Loucy (cell line): ENCODE results near the gene ACOD1.

Experiments
- H2AFZ ChIP-seq: fragments of 200-600 bp; sonication (generic); 2 replicates; pipeline ENCODE4 v1.6.0; 2016; ENCODE audit warnings: antibody characterized with exemption, mild to moderate bottlenecking, low read length, moderate library complexity
- H3F3A ChIP-seq: fragments of 200-600 bp; 2 replicates; pipeline ENCODE4 v1.6.0; 2016; ENCODE audit warnings: antibody characterized with exemption, low read depth, mild to moderate bottlenecking
- H3K27me3 ChIP-seq: fragments of 200-600 bp; sonication (generic); 2 replicates; pipeline ENCODE4 v1.6.1; 2014; ENCODE audit warnings: low read length, mild to moderate bottlenecking; ENCODE audit not compliant: insufficient read depth, poor library complexity, severe bottlenecking
- H3K36me3 ChIP-seq: fragments of 200-600 bp; sonication (generic); 2 replicates; pipeline ENCODE4 v1.6.1; 2016; ENCODE audit warnings: low read length; ENCODE audit not compliant: insufficient read depth
- H3K4me1 ChIP-seq: fragments of 200-600 bp; sonication (generic); 2 replicates; pipeline ENCODE4 v1.5.1; 2014; ENCODE audit warnings: low read length, mild to moderate bottlenecking; ENCODE audit not compliant: insufficient read depth, poor library complexity, severe bottlenecking
- H3K4me2 ChIP-seq: fragments of 200-600 bp; sonication (generic); 2 replicates; pipeline ENCODE4 v1.6.0; 2014; ENCODE audit warnings: antibody characterized with exemption, low read length, low read depth, mild to moderate bottlenecking; ENCODE audit not compliant: poor library complexity, severe bottlenecking
- H3K4me3 ChIP-seq: fragments of 200-600 bp; sonication (generic); 2 replicates; pipeline ENCODE4 v1.5.1; 2014; ENCODE audit warnings: low read length, mild to moderate bottlenecking, mixed read lengths; ENCODE audit not compliant: poor library complexity, severe bottlenecking
- H3K79me2 ChIP-seq: fragments of 200-600 bp; sonication (generic); 2 replicates; pipeline ENCODE4 v1.6.1; 2014; ENCODE audit warnings: low read length; ENCODE audit not compliant: insufficient read depth
- H3K9ac ChIP-seq: fragments of 200-600 bp; sonication (generic); 2 replicates; pipeline ENCODE4 v1.6.0; 2014; ENCODE audit warnings: mild to moderate bottlenecking, low read depth, low read length, moderate library complexity; ENCODE audit not compliant: poor library complexity, severe bottlenecking
- H3K9me2 ChIP-seq: fragments of 200-600 bp; sonication (generic); replicated peaks from 2 replicates; pipeline ENCODE4 v1.6.1; 2016; ENCODE audit warnings: low read depth, low read length, mixed read lengths
- H3K9me3 ChIP-seq: fragments of 200-600 bp; sonication (generic); 2 replicates; pipeline ENCODE4 v1.6.1; 2014; ENCODE audit warnings: mild to moderate bottlenecking, antibody characterized with exemption, low read length, low read depth; ENCODE audit not compliant: insufficient read depth
- H4K20me1 ChIP-seq: fragments of 200-600 bp; sonication (generic); 2 replicates; pipeline ENCODE4 v1.6.0; 2014; ENCODE audit warnings: antibody characterized with exemption, low read length, mild to moderate bottlenecking; ENCODE audit not compliant: insufficient read depth, poor library complexity, severe bottlenecking
- EZH2phosphoT487 ChIP-seq: fragments of 200-600 bp; IDR thresholded peaks from 2 replicates; pipeline ENCODE4 v1.6.1; 2018; ENCODE audit warnings: antibody characterized with exemption, mild to moderate bottlenecking, moderate library complexity, borderline replicate concordance
- TF ChIP-seq, protein P1 (sequence below): fragments of 200-600 bp; sonication (generic); conservative IDR thresholded peaks from 2 replicates; pipeline ENCODE4 v1.5.1; 2014; ENCODE audit warnings: mild to moderate bottlenecking, antibody characterized with exemption, low read length

ACOD1 gene

GRCh38 chr13:76932076-76932475 is 16.2 kb upstream of the ACOD1 start:
- no peaks in the 10 kb centered on the region for H3K27me3 ChIP-seq
- no peak overlapping the region for H3K9ac ChIP-seq
- H3K4me1 ChIP-seq, result no peaks in the 10 kb centered on the region
- no peaks in the 10 kb centered on the region for H3K9me2 ChIP-seq
- H2AFZ ChIP-seq, result no peak overlapping the region
- H3K9me3 ChIP-seq, result no peaks in the 10 kb centered on the region
- H3F3A ChIP-seq, result no peaks in the 10 kb centered on the region
- no peak overlapping the region for H3K4me2 ChIP-seq
- no peaks in the 10 kb centered on the region for H3K36me3 ChIP-seq
- H3K4me3 ChIP-seq, result no peak overlapping the region
- no peaks in the 10 kb centered on the region for H4K20me1 ChIP-seq
- TF ChIP-seq, protein P1, sequence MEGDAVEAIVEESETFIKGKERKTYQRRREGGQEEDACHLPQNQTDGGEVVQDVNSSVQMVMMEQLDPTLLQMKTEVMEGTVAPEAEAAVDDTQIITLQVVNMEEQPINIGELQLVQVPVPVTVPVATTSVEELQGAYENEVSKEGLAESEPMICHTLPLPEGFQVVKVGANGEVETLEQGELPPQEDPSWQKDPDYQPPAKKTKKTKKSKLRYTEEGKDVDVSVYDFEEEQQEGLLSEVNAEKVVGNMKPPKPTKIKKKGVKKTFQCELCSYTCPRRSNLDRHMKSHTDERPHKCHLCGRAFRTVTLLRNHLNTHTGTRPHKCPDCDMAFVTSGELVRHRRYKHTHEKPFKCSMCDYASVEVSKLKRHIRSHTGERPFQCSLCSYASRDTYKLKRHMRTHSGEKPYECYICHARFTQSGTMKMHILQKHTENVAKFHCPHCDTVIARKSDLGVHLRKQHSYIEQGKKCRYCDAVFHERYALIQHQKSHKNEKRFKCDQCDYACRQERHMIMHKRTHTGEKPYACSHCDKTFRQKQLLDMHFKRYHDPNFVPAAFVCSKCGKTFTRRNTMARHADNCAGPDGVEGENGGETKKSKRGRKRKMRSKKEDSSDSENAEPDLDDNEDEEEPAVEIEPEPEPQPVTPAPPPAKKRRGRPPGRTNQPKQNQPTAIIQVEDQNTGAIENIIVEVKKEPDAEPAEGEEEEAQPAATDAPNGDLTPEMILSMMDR, result no peak
- no peak for TF ChIP-seq EZH2phosphoT487
- no peaks in the 10 kb centered on the region for H3K79me2 ChIP-seq

DNA sequence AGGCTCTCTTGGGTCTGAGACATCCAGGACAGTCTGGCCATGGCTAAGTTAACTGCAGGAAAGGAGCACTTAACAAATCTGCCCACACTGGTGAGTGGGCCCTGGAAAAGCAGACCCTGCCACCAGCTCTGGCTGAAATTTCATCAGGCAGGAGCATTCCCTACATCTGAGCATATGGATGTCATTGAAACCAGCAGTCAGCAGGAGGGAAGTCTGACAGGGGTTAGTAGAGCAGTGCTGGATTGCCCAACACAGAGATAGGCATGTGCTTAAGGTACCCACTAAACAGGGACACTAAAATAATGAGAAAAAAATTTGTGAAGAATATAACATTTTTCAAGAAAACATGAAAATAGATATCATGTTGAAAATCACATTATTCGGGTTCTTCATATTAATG is 13.6 kb upstream of the ACOD1 start:
- Histone ChIP-seq H3K9ac (no peak overlapping the region), H3K9me3 (no peaks in the 10 kb centered on the region), H3K9me2 (no peaks in the 10 kb centered on the region), H2AFZ (no peak overlapping the region), H3K4me1 (no peaks in the 10 kb centered on the region), H3K36me3 (no peaks in the 10 kb centered on the region), H3K4me2 (no peak overlapping the region), H4K20me1 (no peaks in the 10 kb centered on the region), H3K27me3 (no peaks in the 10 kb centered on the region), H3F3A (no peaks in the 10 kb centered on the region), H3K4me3 (no peak overlapping the region), H3K79me2 (no peaks in the 10 kb centered on the region)
- no peak for TF ChIP-seq EZH2phosphoT487
- TF ChIP-seq, protein P1, result no peak

GRCh38 chr13:76936763-76937162 is 11.5 kb upstream of the ACOD1 start:
- Histone ChIP-seq H2AFZ (no peak overlapping the region), H3F3A (no peaks in the 10 kb centered on the region), H3K27me3 (peaks cover 5% of the 10 kb centered on the region), H3K79me2 (no peaks in the 10 kb centered on the region), H4K20me1 (no peaks in the 10 kb centered on the region), H3K9me2 (no peaks in the 10 kb centered on the region), H3K9ac (no peak overlapping the region), H3K9me3 (no peaks in the 10 kb centered on the region), H3K36me3 (no peaks in the 10 kb centered on the region), H3K4me3 (no peak overlapping the region), H3K4me1 (no peaks in the 10 kb centered on the region), H3K4me2 (no peak overlapping the region)
- TF ChIP-seq, protein P1, result no peak
- no peak for TF ChIP-seq EZH2phosphoT487
